NOMO-1 treated with dmso at 0.1 percent for 144 hours (cell line): ENCODE data around the gene IFT22.
"Not testable (repeated sequence)": the region's sequence is repeated elsewhere in the genome, so short reads cannot be mapped to it uniquely, and the experiment has no call there.

ENCODE experiments used
- DNase-seq: peaks from one replicate; lab custom pipeline; 2025; ENCODE audit not compliant: unreplicated experiment; lab: John Stamatoyannopoulos, UW

IFT22 gene

DNA sequence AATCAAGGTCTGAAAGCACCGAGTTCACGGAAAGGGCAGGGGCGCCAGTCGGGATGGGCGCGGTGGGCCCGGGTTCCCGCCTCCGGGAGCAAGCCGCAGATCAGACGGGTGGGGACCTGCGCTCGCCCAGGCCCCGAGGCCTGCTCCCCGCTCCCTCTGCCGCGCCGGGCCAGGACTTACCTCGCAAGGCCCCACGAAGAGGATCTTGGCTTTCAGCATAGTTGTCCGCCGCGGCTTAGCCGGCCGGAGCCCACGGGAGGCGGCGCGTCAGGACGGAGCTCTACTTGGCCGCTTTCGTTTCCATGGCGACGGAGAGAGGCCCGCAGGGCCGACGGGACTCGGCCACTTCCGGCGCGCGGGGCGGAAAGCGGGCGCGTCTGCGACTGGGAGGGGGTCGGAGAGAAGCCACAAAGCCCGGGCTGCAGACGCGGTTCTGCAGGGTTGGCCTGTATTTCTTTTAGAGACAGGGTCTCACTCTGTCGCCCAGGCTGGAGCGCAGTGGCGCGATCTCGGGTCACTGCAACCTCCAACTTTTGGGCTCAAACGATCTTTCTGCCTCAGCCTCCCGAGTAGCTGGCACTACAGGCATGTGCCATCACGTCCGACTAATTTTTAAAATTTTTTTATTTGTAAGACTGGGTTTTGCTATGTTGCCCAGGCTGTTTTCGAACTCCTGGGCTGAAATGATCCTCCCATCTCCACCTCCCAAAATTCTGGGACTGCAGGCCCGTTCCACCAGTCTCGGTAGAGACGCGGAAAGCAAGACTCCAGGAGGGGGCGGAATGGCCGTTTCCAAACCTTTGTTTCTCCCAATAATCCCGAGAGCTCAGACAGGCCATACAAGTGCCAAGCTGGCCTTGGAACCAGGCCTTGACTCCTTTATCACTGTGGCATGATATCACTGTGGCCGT lies at the start of gene IFT22:
Gene IFT22, minus strand, starts transcription at position 322 of the 911 bp plus-strand sequence. Its CDS starts 103 bp downstream, at position 219.
- DNase-seq, result peak; percentile 92

DNA sequence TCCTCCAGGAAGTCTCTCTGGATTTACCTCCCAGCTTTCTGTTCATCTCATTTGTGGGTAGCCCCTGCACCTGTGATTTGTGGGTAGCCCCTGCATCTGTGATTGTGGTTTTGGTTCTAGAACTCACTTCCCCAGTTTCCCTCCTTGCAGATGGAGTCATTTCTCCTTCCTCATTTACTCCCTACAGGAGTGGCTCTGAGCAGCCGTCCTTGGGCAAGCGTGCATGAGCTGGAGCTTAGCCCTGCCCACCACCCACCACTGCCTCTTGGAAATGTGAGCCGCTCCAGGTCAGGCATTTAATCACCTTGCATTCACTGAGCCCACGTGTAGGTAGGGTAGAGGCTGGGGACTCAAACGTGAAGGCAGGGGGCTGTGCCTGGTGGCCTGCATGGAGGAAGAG lies 49.2 kb upstream of the IFT22 start:
- DNase-seq, result no peak

DNA sequence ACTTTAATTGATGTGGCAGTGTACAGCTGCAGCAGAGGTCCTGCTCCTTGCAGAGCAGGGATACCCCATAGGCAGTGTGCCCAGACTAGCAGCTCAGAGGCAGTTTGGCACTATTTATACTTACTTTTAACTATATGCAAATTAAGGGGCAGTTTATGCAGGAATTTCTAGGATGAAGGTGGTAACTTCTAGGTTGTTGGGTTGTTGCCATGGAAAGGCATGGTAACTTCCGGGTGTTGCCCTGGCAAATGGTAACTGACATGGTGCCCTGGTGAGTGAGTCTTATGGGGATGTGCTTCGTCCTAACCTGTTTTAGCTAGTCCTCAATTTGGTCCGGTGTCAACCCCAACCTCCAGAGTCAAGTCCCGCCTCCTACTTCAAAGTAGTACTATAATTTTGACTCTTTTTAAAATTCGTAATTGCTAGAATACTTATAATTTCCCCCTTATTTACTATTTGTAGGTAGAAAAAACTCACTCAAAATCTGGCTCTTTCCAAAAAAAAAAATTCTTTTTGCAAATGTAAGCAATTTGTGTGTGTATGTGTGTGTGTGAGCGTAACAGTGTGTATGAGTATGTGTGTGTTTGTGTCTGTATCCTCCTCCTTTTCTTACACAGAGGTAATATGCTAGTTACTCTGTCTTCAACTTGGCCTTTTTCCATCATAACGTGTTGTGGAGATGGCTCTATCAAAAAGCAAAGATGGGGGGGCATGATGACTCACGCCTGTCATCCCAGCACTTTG lies 47.0 kb upstream of the IFT22 start:
- DNase-seq, result no peak

GRCh38 chr7:101367676-101368075 lies 46.1 kb upstream of the IFT22 start:
- no peak for DNase-seq

DNA sequence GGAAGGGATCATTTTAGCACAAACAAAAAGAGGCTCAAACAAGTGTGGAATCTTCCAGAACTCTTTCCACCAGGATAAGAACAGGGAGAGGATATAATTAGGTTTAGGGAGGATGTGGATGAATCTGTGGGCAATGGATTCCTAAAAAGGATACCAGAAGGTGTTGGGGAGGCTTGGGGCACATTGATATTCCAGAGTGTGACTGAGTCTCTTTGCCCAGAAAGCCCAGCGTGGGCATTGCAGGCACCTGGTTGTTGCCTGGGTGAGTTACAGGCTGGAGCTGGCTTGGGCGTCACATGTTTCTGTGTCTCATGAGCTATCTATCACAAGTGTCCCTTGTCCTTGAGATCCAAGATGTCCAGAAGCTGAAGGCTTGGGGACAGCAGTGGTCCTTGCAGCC lies 44.3 kb upstream of the IFT22 start:
- DNase-seq, result no peak

- peak; percentile 71 for DNase-seq
Observed at GRCh38 chr7:101363734-101364374, 42.2 kb upstream of the IFT22 start.

GRCh38 chr7:101363196-101363733 lies 41.7 kb upstream of the IFT22 start:
- DNase-seq, result no peak

GRCh38 chr7:101362334-101363195 lies 41.0 kb upstream of the IFT22 start, which contains the start of gene COL26A1:
TSS of gene COL26A1 (plus strand) at chr7:101362875. CDS start at chr7:101363033, 158 bp downstream.
- no peak for DNase-seq

GRCh38 chr7:101357433-101357832 lies 35.8 kb upstream of the IFT22 start:
- DNase-seq, result no peak

- DNase-seq, result no peak
Observed at GRCh38 chr7:101352920-101353308, 31.3 kb upstream of the IFT22 start.

- DNase-seq, result not testable (repeated sequence)
Observed at GRCh38 chr7:101349300-101349699, 27.7 kb upstream of the IFT22 start.

DNA sequence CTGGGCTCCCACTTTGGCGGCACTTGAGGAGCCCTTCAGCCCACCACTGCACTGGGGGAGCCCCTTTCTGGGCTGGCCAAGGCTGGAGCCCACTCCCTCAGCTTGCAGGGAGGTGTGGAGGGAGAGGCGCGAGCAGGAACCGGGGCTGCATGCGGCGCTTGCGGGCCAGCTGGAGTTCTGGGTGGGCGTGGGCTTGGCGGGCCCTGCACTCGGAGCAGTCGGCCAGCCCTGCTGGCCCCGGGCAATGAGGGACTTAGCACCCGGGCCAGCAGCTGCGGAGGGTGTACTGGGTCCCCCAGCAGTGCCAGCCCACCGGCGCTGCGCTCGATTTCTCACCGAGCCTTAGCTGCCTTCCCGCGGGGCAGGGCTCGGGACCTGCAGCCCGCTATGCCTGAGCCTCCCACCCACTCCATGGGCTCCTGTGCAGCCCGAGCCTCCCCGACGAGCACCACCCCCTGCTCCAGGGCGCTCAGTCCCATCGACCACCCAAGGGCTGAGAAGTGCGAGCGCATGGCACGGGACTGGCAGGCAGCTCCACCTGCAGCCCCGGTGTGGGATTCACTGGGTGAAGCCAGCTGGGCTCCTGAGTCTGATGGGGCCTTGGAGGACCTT lies 26.9 kb upstream of the IFT22 start:
- DNase-seq, result not testable (repeated sequence)

DNA sequence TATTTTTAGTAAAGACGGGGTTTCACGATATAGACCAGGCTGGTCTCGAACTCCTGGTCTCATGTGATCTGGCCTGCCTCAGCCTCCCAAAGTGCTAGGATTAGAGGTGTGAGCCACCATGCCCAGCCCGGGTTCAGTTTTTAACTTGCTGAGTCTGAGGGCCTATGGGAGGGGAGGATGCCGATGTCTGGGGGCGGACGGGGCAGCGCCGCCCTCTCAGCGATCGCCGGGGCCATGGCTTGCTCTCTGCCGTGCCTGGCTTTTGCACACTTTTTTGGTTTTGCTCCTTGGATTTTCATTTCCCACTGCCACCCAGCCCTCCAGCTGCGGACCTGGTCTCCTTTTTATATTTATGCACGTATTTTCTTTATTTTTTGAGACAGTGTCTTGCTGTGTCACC lies 25.9 kb upstream of the IFT22 start:
- no peak for DNase-seq

DNA sequence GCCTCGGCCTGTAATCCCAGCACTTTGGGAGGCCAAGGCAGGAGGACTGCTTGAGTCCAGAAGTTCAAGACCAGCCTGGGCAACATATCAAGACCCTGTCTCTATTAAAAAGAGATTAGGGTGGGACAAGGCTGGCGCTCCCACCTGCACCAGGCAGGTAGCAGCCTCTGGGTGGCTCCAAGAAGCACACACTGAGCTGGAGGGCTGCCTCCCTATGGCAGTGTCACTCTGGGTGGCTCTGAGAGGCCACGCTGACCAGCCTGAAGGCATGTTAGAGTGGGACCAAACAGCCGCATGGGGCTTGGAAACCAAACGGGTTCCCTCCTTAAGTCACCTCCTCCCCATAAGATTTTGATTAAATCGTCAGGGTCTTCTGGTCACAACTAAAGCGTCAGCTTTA lies 21.3 kb upstream of the IFT22 start:
- no peak for DNase-seq

DNA sequence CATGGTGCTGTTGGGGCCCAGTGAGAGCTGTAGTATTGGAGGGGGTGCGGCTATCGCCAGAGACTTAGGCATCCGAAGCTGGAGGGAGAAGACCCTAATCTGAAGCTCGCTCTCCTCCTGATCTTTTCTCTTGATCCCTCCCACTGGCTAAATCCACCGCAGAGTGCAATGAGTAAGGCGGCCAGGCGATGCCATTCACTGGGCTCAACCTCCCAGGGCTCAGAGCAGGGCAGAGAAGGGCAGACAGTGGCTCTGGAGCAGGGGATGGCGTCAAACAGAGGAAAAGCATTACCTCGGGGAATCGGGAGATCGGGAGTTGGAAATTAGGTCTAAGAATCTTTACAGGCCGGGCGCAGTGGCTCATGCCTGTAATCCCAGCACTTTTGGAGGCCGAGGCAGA lies 18.8 kb upstream of the IFT22 start:
- no peak for DNase-seq

DNA sequence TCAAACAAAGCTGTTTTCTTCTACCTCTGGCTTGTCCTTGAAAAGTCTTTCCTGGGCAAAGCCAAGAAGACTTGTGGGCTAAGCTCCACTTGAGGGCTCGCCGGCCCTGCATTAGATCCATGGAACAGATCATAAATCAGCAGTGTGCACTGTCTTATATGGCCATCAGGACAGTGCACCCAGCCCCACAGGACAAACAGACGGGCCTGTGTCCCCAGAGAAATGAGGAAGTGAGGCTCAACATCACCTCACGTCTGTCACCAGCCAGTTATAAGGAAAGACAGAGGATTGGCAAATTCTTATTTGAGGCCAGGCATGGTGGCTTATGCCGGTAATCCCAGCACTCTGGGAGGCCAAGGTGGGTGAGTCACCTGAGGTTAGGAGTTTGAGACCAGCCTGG lies 12.3 kb upstream of the IFT22 start:
- peak; percentile 29 for DNase-seq

GRCh38 chr7:101332026-101332425 lies 10.4 kb upstream of the IFT22 start:
- no peak for DNase-seq

DNA sequence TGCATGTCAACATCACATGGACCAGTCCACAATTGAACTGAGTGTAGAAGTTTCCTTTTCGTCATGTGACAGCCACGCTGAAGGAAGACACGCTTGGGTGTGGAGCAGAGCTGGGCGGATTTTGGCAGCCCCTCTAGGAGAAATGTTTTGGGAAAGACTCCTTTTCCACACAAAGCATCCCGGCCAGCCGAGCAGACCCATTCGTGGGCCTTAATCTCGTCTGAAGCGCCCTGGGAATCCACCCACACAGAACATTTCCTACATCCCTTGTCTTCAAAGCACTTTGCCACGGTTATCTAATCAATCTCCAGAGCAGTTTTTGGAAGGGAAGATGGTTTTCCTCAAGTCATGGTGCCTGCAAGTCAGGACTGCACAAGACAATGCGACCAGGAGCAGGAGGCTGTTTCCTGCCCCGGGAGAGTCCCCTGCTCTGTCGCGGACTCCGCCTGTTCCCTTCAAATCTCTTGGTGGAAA lies 8.4 kb upstream of the IFT22 start:
- no peak for DNase-seq

DNA sequence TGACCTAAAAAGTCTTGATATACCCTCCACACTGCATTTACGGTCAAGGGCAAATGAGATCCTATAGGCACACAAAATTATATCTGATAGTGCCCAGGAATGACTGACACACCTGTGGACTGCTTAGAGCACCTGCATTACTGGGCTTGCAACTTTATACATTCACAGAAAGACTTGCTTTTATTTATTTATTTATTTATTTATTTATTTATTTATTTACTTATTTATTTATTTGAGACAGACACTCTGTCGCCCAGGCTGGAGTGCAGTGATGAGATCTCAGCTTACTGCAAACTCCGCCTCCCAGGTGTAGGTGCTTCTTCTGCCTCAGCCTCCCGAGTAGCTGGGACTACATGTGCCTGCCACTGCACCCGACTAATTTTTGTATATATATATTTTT lies 6.5 kb upstream of the IFT22 start:
- DNase-seq, result no peak

DNA sequence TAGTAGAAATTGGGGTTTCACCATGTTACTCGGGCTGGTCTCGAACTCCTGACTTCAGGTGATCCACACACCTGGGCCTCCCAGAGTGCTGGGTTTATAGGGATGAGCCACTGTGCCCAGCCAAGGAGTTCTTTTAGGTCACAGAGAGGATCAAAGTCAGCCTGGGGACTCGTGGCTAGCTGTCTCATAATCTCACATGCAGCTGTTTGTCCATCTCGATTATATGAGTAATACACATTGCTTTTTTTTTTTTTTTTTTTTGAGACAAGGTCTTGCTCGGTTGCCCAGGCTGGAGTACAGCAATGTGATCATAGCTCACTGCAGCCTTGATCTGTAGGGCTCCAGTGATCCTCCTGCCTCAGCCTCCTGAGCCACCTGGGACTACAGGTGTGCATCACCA lies 2.2 kb downstream of the IFT22 start:
- no peak for DNase-seq
